GM18526 (cell line): ENCODE measurements around the gene DGCR6.

ENCODE experiments used
- POLR2A ChIP-seq: IDR thresholded peaks from 3 replicates; pipeline ENCODE4 v1.6.1; 2011; ENCODE audit not compliant: insufficient read length; ENCODE audit errors: extremely low read depth

DGCR6 gene

GRCh38 chr22:18905540-18906409, at the start of gene DGCR6:
Gene DGCR6 (plus strand): TSS chr22:18906320. CDS start chr22:18906375, 55 bp downstream.
- no peak for TF ChIP-seq POLR2A

- no peak for TF ChIP-seq POLR2A
These were observed 18.0 kb upstream of the DGCR6 start for GRCh38 chr22:18888115-18888514.

GRCh38 chr22:18906896-18907295, 776 bp downstream of the DGCR6 start:
- no peak for TF ChIP-seq POLR2A

- TF ChIP-seq POLR2A, result no peak
These were observed 3.4 kb downstream of the DGCR6 start for GRCh38 chr22:18909556-18909955.

GRCh38 chr22:18925368-18926064, 19.4 kb downstream of the DGCR6 start:
- TF ChIP-seq POLR2A, result no peak

- TF ChIP-seq POLR2A, result no peak
These were observed 20.9 kb downstream of the DGCR6 start for GRCh38 chr22:18927020-18927419.

GRCh38 chr22:18927573-18927972, 21.5 kb downstream of the DGCR6 start:
- TF ChIP-seq POLR2A, result no peak

GRCh38 chr22:18929459-18929858, 23.3 kb downstream of the DGCR6 start:
- TF ChIP-seq POLR2A, result no peak

GRCh38 chr22:18931905-18932652, 26.0 kb downstream of the DGCR6 start:
- no peak for TF ChIP-seq POLR2A

GRCh38 chr22:18933914-18934313, 27.8 kb downstream of the DGCR6 start:
- no peak for TF ChIP-seq POLR2A

GRCh38 chr22:18935889-18936529, 29.9 kb downstream of the DGCR6 start, which contains the start of gene PRODH:
Gene PRODH (minus strand): TSS chr22:18936293. CDS start chr22:18936287, 6 bp downstream.
- no peak for TF ChIP-seq POLR2A

- TF ChIP-seq POLR2A, result no peak
These were observed 41.8 kb downstream of the DGCR6 start for GRCh38 chr22:18947905-18948304.

- TF ChIP-seq POLR2A, result no peak
These were observed 44.0 kb downstream of the DGCR6 start for GRCh38 chr22:18950141-18950540.

GRCh38 chr22:18952022-18952421, 45.9 kb downstream of the DGCR6 start:
- TF ChIP-seq POLR2A, result no peak

GRCh38 chr22:18954990-18955571, 49.0 kb downstream of the DGCR6 start:
- no peak for TF ChIP-seq POLR2A

- no peak for TF ChIP-seq POLR2A
These were observed 49.6 kb downstream of the DGCR6 start for GRCh38 chr22:18955696-18956095.
